H9 (cell line): ENCODE data around the gene DNHD1. TPM values are rescaled to one million over a fixed set of nuclear protein-coding genes. Genes with fewer than 3 reads are reported as not detected.

Experiments
- DNase-seq: peaks from one replicate; pipeline ENCODE4 v3.0.0-alpha.2; 2017
- H2AFZ ChIP-seq: one replicate; pipeline ENCODE4 v1.6.1; 2013; ENCODE audit warnings: mild to moderate bottlenecking, low read length, control low read depth, moderate library complexity
- H2AK5ac ChIP-seq: 2 replicates; pipeline ENCODE4 v1.6.1; 2013; ENCODE audit warnings: low read length, control low read depth, mixed read lengths; ENCODE audit not compliant: insufficient read length
- H2BK120ac ChIP-seq: one replicate; pipeline ENCODE4 v1.6.1; 2013; ENCODE audit warnings: low read depth, mild to moderate bottlenecking, low read length, control low read depth, inconsistent platforms; ENCODE audit not compliant: poor library complexity, severe bottlenecking
- H2BK12ac ChIP-seq: 2 replicates; pipeline ENCODE4 v1.6.1; 2013; ENCODE audit warnings: low read length, control low read depth, mixed read lengths, low read depth; ENCODE audit not compliant: insufficient read length
- H2BK15ac ChIP-seq: 2 replicates; pipeline ENCODE4 v1.6.1; 2013; ENCODE audit warnings: low read depth, low read length, control low read depth
- H2BK20ac ChIP-seq: one replicate; pipeline ENCODE4 v1.6.1; 2013; ENCODE audit warnings: low read depth, mild to moderate bottlenecking, low read length, control low read depth, inconsistent platforms; ENCODE audit not compliant: poor library complexity, severe bottlenecking
- H2BK5ac ChIP-seq: 2 replicates; pipeline ENCODE4 v1.6.1; 2013; ENCODE audit warnings: low read length, control low read depth, mixed read lengths; ENCODE audit not compliant: insufficient read length
- H3K14ac ChIP-seq: 2 replicates; pipeline ENCODE4 v1.6.1; 2013; ENCODE audit warnings: low read length, control low read depth; ENCODE audit not compliant: insufficient read depth
- H3K18ac ChIP-seq: 2 replicates; pipeline ENCODE4 v1.6.1; 2013; ENCODE audit warnings: low read depth, mild to moderate bottlenecking, mixed read lengths, low read length, control low read depth; ENCODE audit not compliant: insufficient read length
- H3K23ac ChIP-seq: 2 replicates; pipeline ENCODE4 v1.6.1; 2013; ENCODE audit warnings: low read length, control low read depth, mixed read lengths, low read depth; ENCODE audit not compliant: insufficient read length
- H3K23me2 ChIP-seq: 2 replicates; pipeline ENCODE4 v1.6.1; 2013; ENCODE audit warnings: low read depth, mild to moderate bottlenecking, mixed read lengths, low read length, control low read depth; ENCODE audit not compliant: insufficient read length, poor library complexity, severe bottlenecking
- H3K27ac ChIP-seq: 2 replicates; pipeline ENCODE4 v1.5.1; 2013; ENCODE audit warnings: low read length, control low read depth, mixed read lengths, low read depth; ENCODE audit not compliant: insufficient read length
- H3K27me3 ChIP-seq: 2 replicates; pipeline ENCODE4 v1.6.1; 2013; ENCODE audit warnings: low read length, control low read depth, inconsistent platforms; ENCODE audit not compliant: insufficient read depth
- H3K4ac ChIP-seq: 2 replicates; pipeline ENCODE4 v1.6.1; 2013; ENCODE audit warnings: low read depth, mild to moderate bottlenecking, control low read depth, inconsistent platforms, low read length, moderate library complexity
- H3K4me1 ChIP-seq: 2 replicates; pipeline ENCODE4 v1.6.1; 2013; ENCODE audit warnings: low read length, control low read depth, inconsistent platforms; ENCODE audit not compliant: insufficient read depth
- H3K4me2 ChIP-seq: 2 replicates; pipeline ENCODE4 v1.6.1; 2013; ENCODE audit warnings: low read length, control low read depth, mixed read lengths; ENCODE audit not compliant: insufficient read length, insufficient read depth
- H3K56ac ChIP-seq: 2 replicates; pipeline ENCODE4 v1.6.1; 2013; ENCODE audit warnings: low read depth, mild to moderate bottlenecking, mixed read lengths, low read length, control low read depth; ENCODE audit not compliant: insufficient read length
- H3K79me1 ChIP-seq: 2 replicates; pipeline ENCODE4 v1.6.1; 2013; ENCODE audit warnings: low read depth, mild to moderate bottlenecking, moderate library complexity, low read length, control low read depth, inconsistent platforms; ENCODE audit not compliant: insufficient read depth, poor library complexity, severe bottlenecking
- H3K79me2 ChIP-seq: 2 replicates; pipeline ENCODE4 v1.6.1; 2013; ENCODE audit warnings: low read length, control low read depth, inconsistent platforms; ENCODE audit not compliant: insufficient read depth
- H3K9ac ChIP-seq: 2 replicates; pipeline ENCODE4 v1.6.1; 2013; ENCODE audit warnings: low read length, control low read depth, mixed read lengths; ENCODE audit not compliant: insufficient read length; ENCODE audit errors: extremely low read depth
- H3K9me3 ChIP-seq: one replicate; pipeline ENCODE4 v1.6.1; 2013; ENCODE audit warnings: low read depth, low read length, inconsistent platforms; ENCODE audit not compliant: control insufficient read depth
- H3T11ph ChIP-seq: one replicate; pipeline ENCODE4 v1.6.1; 2013; ENCODE audit warnings: mild to moderate bottlenecking, low read length, control low read depth, inconsistent platforms
- H4K20me1 ChIP-seq: one replicate; pipeline ENCODE4 v1.6.1; 2013; ENCODE audit not compliant: control insufficient read depth, insufficient read length, insufficient read depth
- H4K5ac ChIP-seq: 2 replicates; pipeline ENCODE4 v1.6.1; 2013; ENCODE audit warnings: low read depth, mild to moderate bottlenecking, mixed read lengths, low read length, control low read depth; ENCODE audit not compliant: insufficient read length
- H4K8ac ChIP-seq: replicated peaks from 2 replicates; pipeline ENCODE4 v1.6.1; 2013; ENCODE audit warnings: low read length, control low read depth, mixed read lengths, low read depth; ENCODE audit not compliant: insufficient read length
- H4K91ac ChIP-seq: 2 replicates; pipeline ENCODE4 v1.6.1; 2013; ENCODE audit warnings: low read depth, mild to moderate bottlenecking, moderate library complexity, mixed read lengths, low read length, control low read depth; ENCODE audit not compliant: insufficient read length
- H3K27ac Mint-ChIP-seq, 3 experiments: 2 replicates in 2 of 3; 3 replicates in 1 of 3; pipeline ENCODE4 v1.8.0; 2020 to 2021; ENCODE audit warnings: mixed read lengths in 3 of 3, mild to moderate bottlenecking in 1 of 3, moderate library complexity in 1 of 3
- H3K27me3 Mint-ChIP-seq: 2 replicates; pipeline ENCODE4 v1.8.0; 2021; ENCODE audit warnings: low read depth, mild to moderate bottlenecking, moderate library complexity, mixed read lengths
- H3K36me3 Mint-ChIP-seq, 3 experiments: 2 replicates in 2 of 3; 3 replicates in 1 of 3; pipeline ENCODE4 v1.8.0; 2020 to 2021; ENCODE audit warnings: low read depth in 3 of 3, mixed read lengths in 3 of 3; ENCODE audit not compliant: insufficient read depth in 1 of 3
- H3K4me1 Mint-ChIP-seq, 2 experiments: 2 replicates each; pipeline ENCODE4 v1.8.0; 2020; ENCODE audit warnings: mixed read lengths in 2 of 2
- H3K4me3 Mint-ChIP-seq, 2 experiments: 2 replicates in 1 of 2; 3 replicates in 1 of 2; pipeline ENCODE4 v1.8.0; 2020 to 2021; ENCODE audit warnings: mild to moderate bottlenecking in 2 of 2, mixed read lengths in 2 of 2, moderate library complexity in 1 of 2
- H3K9me3 Mint-ChIP-seq, 2 experiments: 2 replicates in 1 of 2; 3 replicates in 1 of 2; pipeline ENCODE4 v1.8.0; 2020; ENCODE audit warnings: mild to moderate bottlenecking in 2 of 2, mixed read lengths in 2 of 2, moderate library complexity in 1 of 2
- WGBS: extraction: QIAGEN DNeasy Blood & Tissue Kit; methylation state at CpG from one replicate; pipeline ENCODE4 v1.1.7; 2013; ENCODE audit warnings: missing lambda C conversion rate, low lambda C conversion rate, mixed read lengths; ENCODE audit not compliant: insufficient read length; ENCODE audit errors: extremely low coverage; 5-methylcytosine and 5-hydroxymethylcytosine counted together
- total RNA-seq: library from RNA; stranded (reverse); gene quantifications from 2 replicates; pipeline ENCODE4 v1.2.1, GENCODE V29; 2021
- TF ChIP-seq, protein P1 (sequence below): fragments of 200-600 bp; sonication (generic); conservative IDR thresholded peaks from 3 replicates; pipeline ENCODE4 v1.8.0; 2021; ENCODE audit warnings: antibody characterized with exemption, mild to moderate bottlenecking

Gene DNHD1
- total RNA-seq, 1 experiment from 2014 or later: 3.5 TPM

DNA sequence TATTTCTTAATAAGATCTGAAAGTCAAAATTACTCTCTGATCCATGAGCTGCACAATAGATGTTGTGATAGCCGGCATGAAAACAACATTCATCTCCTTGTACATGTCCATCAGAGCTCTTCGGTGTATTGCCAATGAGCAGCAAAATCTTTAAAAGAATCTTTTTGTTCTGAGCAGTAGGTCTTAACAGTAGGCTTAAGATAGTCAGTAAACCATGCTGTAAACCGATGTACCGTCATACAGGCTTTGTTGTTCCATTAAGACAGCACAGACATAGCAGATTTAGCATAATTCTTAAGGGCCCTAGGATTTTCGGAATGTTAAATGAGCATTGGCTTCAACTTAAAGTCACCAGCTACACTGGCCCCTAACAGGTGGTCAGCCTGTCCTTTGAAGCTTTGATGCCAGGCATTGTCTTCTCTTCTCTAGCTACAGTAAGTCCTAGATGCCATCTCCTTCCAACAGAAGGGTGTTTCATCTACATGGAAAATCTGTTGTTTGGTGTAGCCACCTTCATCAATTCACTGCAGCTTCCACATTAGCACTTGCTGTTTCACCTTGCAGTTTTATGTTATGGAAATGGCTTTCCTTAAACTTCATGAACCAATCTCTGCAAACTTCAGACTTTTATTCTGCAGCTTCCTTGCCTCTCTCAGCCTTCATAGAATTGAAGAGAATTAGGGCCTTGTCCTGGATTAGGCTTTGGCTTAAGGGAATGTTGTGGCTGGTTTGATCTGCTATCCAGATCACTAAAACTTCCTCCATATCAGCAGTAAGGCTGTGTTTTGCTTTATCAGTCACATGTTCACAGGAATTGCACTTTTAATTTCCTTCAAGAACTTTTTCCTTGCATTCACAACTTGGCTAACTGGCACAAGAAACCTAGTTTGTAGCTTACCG lies 78.0 kb downstream of the DNHD1 start:
- no CpG with 5 or more reads among the region's 6 CpGs for WGBS
- no peak for DNase-seq
- H2AK5ac ChIP-seq: no peak overlapping the region
- H4K8ac ChIP-seq: no peak overlapping the region
- no peak overlapping the region for H2BK15ac ChIP-seq
- no peaks in the 10 kb centered on the region for H3K27me3 ChIP-seq
- no peak overlapping the region for H3K56ac ChIP-seq
- Mint-ChIP-seq H3K27ac (no peak overlapping the region), H3K9me3 (no peaks in the 10 kb centered on the region; a peak in 1 of 5 replicates), H3K36me3 (no peaks in the 10 kb centered on the region), H3K4me1 (0 out of 4 replicates have a peak, but pooled peaks cover 0 to 2% of the 10 kb centered on the region in 2 experiments), H3K27me3 (no peaks in the 10 kb centered on the region), H3K4me3 (no peak overlapping the region)
- no peaks in the 10 kb centered on the region for H3K9me3 ChIP-seq
- H2BK120ac ChIP-seq: no peak overlapping the region
- H3K23me2 ChIP-seq: no peaks in the 10 kb centered on the region
- no peak overlapping the region for H2BK20ac ChIP-seq
- no peak overlapping the region for H3K18ac ChIP-seq
- H2BK12ac ChIP-seq: no peak overlapping the region
- H3K9ac ChIP-seq: no peak overlapping the region
- TF ChIP-seq, protein P1, sequence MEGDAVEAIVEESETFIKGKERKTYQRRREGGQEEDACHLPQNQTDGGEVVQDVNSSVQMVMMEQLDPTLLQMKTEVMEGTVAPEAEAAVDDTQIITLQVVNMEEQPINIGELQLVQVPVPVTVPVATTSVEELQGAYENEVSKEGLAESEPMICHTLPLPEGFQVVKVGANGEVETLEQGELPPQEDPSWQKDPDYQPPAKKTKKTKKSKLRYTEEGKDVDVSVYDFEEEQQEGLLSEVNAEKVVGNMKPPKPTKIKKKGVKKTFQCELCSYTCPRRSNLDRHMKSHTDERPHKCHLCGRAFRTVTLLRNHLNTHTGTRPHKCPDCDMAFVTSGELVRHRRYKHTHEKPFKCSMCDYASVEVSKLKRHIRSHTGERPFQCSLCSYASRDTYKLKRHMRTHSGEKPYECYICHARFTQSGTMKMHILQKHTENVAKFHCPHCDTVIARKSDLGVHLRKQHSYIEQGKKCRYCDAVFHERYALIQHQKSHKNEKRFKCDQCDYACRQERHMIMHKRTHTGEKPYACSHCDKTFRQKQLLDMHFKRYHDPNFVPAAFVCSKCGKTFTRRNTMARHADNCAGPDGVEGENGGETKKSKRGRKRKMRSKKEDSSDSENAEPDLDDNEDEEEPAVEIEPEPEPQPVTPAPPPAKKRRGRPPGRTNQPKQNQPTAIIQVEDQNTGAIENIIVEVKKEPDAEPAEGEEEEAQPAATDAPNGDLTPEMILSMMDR: no peak
- H3K4ac ChIP-seq: no peak overlapping the region
- H3K4me2 ChIP-seq: no peak overlapping the region
- no peak overlapping the region for H4K5ac ChIP-seq
- no peak overlapping the region for H3K27ac ChIP-seq
- no peak overlapping the region for H3T11ph ChIP-seq
- H3K79me1 ChIP-seq: no peaks in the 10 kb centered on the region
- H3K14ac ChIP-seq: no peak overlapping the region
- no peak overlapping the region for H2AFZ ChIP-seq
- no peaks in the 10 kb centered on the region for H3K79me2 ChIP-seq
- no peak overlapping the region for H2BK5ac ChIP-seq
- H3K23ac ChIP-seq: no peak overlapping the region
- no peak overlapping the region for H4K91ac ChIP-seq
- H4K20me1 ChIP-seq: no peaks in the 10 kb centered on the region
- no peaks in the 10 kb centered on the region for H3K4me1 ChIP-seq
